ENCODE results near the gene PLCL2. TPM values are rescaled to one million over a fixed set of nuclear protein-coding genes. Genes with fewer than 3 reads are reported as not detected.

PLCL2 gene
- total and polyA plus RNA-seq, 10 of the 15 experiments (the other 5 are each of a cell fraction or from before 2014, with no cell fraction given): 7.5 to 37.3 (median 21.7) TPM

GRCh38 chr3:16884084-16884747 is 539 bp upstream of the PLCL2 start (continued):
- peak; percentile 45; the same call in 1 of the 2 replicates for TF ChIP-seq ZNF217 (IDR thresholded peaks at IDR 0.05)
- TF ChIP-seq ESRRA (IDR thresholded peaks at IDR 0.05; ENCODE audit: low read length): no peak
- TF ChIP-seq RB1 (IDR thresholded peaks at IDR 0.05; ENCODE audit: borderline replicate concordance): no peak
- TF ChIP-seq ZNF384 (IDR thresholded peaks at IDR 0.05; ENCODE audit: borderline replicate concordance, low read depth, low read length): no peak
- TF ChIP-seq POLR2AphosphoS5 (IDR thresholded peaks at IDR 0.05; ENCODE audit: low read length): no peak
- no peak for TF ChIP-seq CUX1 (IDR thresholded peaks at IDR 0.05; ENCODE audit: insufficient replicate concordance, low read depth, low read length)
- no peak for TF ChIP-seq E2F4 (IDR thresholded peaks at IDR 0.05; ENCODE audit: low read depth, low read length)
- TF ChIP-seq ZNF207 (IDR thresholded peaks at IDR 0.05; ENCODE audit: borderline replicate concordance): no peak
- TF ChIP-seq NR2C2 (IDR thresholded peaks at IDR 0.05; ENCODE audit: borderline replicate concordance, control insufficient read depth, insufficient read length, low read depth): no peak
- no peak for TF ChIP-seq CEBPZ (IDR thresholded peaks at IDR 0.05; ENCODE audit: low read depth, low read length)
- TF ChIP-seq MLLT1 (IDR thresholded peaks at IDR 0.05): no peak
- TF ChIP-seq KDM1A (IDR thresholded peaks at IDR 0.05; ENCODE audit: borderline replicate concordance): no peak
- TF ChIP-seq GABPA (IDR thresholded peaks at IDR 0.05; ENCODE audit: low read depth): no peak
- no peak for TF ChIP-seq PBX3 (IDR thresholded peaks at IDR 0.05; ENCODE audit: insufficient replicate concordance, low read depth, low read length)
- no peak for TF ChIP-seq ATF7 (IDR thresholded peaks at IDR 0.05; ENCODE audit: low read depth)
- no peak for TF ChIP-seq HDAC6 (IDR thresholded peaks at IDR 0.05; ENCODE audit: unreplicated experiment)
- TF ChIP-seq NFYB (IDR thresholded peaks at IDR 0.05; ENCODE audit: insufficient read depth, low read depth, low read length): no peak

Measured in GM12878 (cell line).